Tibial nerve (tissue), 4 donors: ENCODE results near the gene DCD.

Source experiments
- EP300 ChIP-seq, 2 donors: sonication (generic); formaldehyde crosslinking; IDR thresholded peaks; one replicate each; pipeline ENCODE4 v1.6.1; 2017; ENCODE audit warnings: antibody characterized with exemption in 2 of 2, mild to moderate bottlenecking in 1 of 2
- TF ChIP-seq, protein P1 (sequence below), 5 experiments: fragments of 200-600 bp in 3 of 5; fragments of 450-650 bp in 2 of 5; sonication (generic) in 3 of 5; IDR thresholded peaks; one replicate each; pipeline ENCODE4 v1.5.1; 2016 to 2019; ENCODE audit warnings: antibody characterized with exemption in 5 of 5, mild to moderate bottlenecking in 3 of 5, moderate library complexity in 2 of 5

DNA sequence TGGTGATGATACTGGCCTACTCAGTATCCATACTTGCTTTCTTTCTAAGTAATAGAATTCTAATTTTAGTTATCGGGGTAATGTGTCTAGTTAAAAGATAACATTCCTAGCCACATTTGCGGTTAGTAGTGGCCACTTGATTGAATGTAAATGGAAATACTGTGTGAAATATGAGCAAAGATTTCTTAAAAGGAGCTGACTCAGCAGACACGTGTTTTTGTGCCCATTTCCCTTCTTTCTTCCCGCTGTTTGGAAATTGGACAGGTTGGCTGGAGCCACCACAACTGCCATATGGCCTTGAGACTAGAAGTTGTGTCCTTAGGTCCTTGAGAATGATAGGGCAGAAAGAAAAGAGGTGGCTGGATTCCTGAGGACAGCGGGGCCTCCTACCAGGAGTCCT lies 19.8 kb upstream of the DCD start:
- TF ChIP-seq, protein P1, sequence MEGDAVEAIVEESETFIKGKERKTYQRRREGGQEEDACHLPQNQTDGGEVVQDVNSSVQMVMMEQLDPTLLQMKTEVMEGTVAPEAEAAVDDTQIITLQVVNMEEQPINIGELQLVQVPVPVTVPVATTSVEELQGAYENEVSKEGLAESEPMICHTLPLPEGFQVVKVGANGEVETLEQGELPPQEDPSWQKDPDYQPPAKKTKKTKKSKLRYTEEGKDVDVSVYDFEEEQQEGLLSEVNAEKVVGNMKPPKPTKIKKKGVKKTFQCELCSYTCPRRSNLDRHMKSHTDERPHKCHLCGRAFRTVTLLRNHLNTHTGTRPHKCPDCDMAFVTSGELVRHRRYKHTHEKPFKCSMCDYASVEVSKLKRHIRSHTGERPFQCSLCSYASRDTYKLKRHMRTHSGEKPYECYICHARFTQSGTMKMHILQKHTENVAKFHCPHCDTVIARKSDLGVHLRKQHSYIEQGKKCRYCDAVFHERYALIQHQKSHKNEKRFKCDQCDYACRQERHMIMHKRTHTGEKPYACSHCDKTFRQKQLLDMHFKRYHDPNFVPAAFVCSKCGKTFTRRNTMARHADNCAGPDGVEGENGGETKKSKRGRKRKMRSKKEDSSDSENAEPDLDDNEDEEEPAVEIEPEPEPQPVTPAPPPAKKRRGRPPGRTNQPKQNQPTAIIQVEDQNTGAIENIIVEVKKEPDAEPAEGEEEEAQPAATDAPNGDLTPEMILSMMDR (IDR thresholded peaks at IDR 0.05) = no peak
- TF ChIP-seq EP300 (IDR thresholded peaks at IDR 0.05) = no peak
